PC-9 (cell line): ENCODE measurements around the gene C13orf46.

Source experiments
- CTCF ChIP-seq: fragments of 200-600 bp; sonication (generic); conservative IDR thresholded peaks from 2 replicates; pipeline ENCODE4 v1.6.1; 2017; ENCODE audit warnings: mixed run types, antibody characterized with exemption, mild to moderate bottlenecking, moderate library complexity
- EZH2 ChIP-seq: fragments of 200-600 bp; sonication (generic); IDR thresholded peaks from 2 replicates; pipeline ENCODE4 v1.8.0; 2017; ENCODE audit warnings: antibody characterized with exemption, low read depth

GRCh38 chr13:113903912-113904311 is 70.0 kb downstream of the C13orf46 start:
- no peak for TF ChIP-seq CTCF
- no peak for TF ChIP-seq EZH2
